NB4 (cell line): ENCODE measurements around the gene TAC1.

Experiments used
- CTCF ChIP-seq: IDR thresholded peaks from one replicate; pipeline ENCODE4 v1.5.1; 2012; ENCODE audit warnings: low read depth, low read length
- POLR2A ChIP-seq: IDR thresholded peaks from 2 replicates; pipeline ENCODE4 v1.6.1; 2011; ENCODE audit warnings: mild to moderate bottlenecking; ENCODE audit not compliant: insufficient read length; ENCODE audit errors: extremely low read depth

GRCh38 chr7:97693586-97693985 is 38.3 kb upstream of the TAC1 start:
- TF ChIP-seq POLR2A (no peak), CTCF (no peak)
